HepG2 (cell line): ENCODE measurements around the gene OR4E2.

Experiments used
- JDP2 ChIP-seq: sonication (generic); formaldehyde crosslinking; IDR thresholded peaks from 2 replicates; pipeline ENCODE4 v1.8.1; 2022; ENCODE audit warnings: missing genetic modification reagents, borderline replicate concordance
- MZF1 ChIP-seq: sonication (generic); formaldehyde crosslinking; IDR thresholded peaks from 2 replicates; pipeline ENCODE4 v1.8.1; 2023; ENCODE audit warnings: mild to moderate bottlenecking, missing genetic modification reagents, borderline replicate concordance
- NR2F6 ChIP-seq, 2 experiments: IDR thresholded peaks; 2 replicates each; pipeline ENCODE4 v1.6.1; 2016; ENCODE audit warnings: antibody characterized with exemption in 1 of 2, mild to moderate bottlenecking in 1 of 2
- PBX2 ChIP-seq: IDR thresholded peaks from 2 replicates; pipeline ENCODE4 v1.6.1; 2016; ENCODE audit warnings: control low read depth
- SNAI1 ChIP-seq: sonication (generic); formaldehyde crosslinking; IDR thresholded peaks from 2 replicates; pipeline ENCODE4 v1.5.0; 2020; ENCODE audit warnings: mild to moderate bottlenecking, missing genetic modification reagents, borderline replicate concordance
- SNAPC5 ChIP-seq: sonication (generic); formaldehyde crosslinking; IDR thresholded peaks from 2 replicates; pipeline ENCODE4 v1.8.1; 2023; ENCODE audit warnings: mild to moderate bottlenecking, missing genetic modification reagents, borderline replicate concordance
- ZNF501 ChIP-seq: sonication (generic); formaldehyde crosslinking; IDR thresholded peaks from 2 replicates; pipeline ENCODE4 v1.5.1; 2020; ENCODE audit warnings: mild to moderate bottlenecking, moderate library complexity, missing genetic modification reagents

GRCh38 chr14:21642683-21643082 lies 11.0 kb upstream of the OR4E2 start:
- TF ChIP-seq ZNF501: no peak
- no peak for TF ChIP-seq SNAPC5 (CRISPR knock-in tag)
- no peak for TF ChIP-seq NR2F6 (IDR thresholded peaks at IDR 0.05)
- no peak for TF ChIP-seq NR2F6 (CRISPR knock-in tag; IDR thresholded peaks at IDR 0.05)
- TF ChIP-seq PBX2: no peak
- TF ChIP-seq JDP2: no peak
- no peak for TF ChIP-seq SNAI1
- TF ChIP-seq MZF1: no peak
